PC-3 (cell line): Measurements from ENCODE around the gene ATXN8OS.

Experiments
- EZH2 ChIP-seq: fragments of 300-600 bp; sonication (generic); IDR thresholded peaks from one replicate; pipeline ENCODE4 v1.6.1; 2017; ENCODE audit warnings: antibody characterized with exemption, mild to moderate bottlenecking, low read length; ENCODE audit not compliant: unreplicated experiment
- EZH2phosphoT487 ChIP-seq: fragments of 300-600 bp; sonication (generic); IDR thresholded peaks from 2 replicates; pipeline ENCODE4 v1.6.1; 2018; ENCODE audit warnings: mild to moderate bottlenecking, antibody characterized with exemption, low read length, borderline replicate concordance
- TF ChIP-seq, protein P1 (sequence below): fragments of 300-600 bp; sonication (generic); conservative IDR thresholded peaks from 2 replicates; pipeline ENCODE4 v1.5.1; 2017; ENCODE audit warnings: antibody characterized with exemption, low read depth, mild to moderate bottlenecking, low read length

- TF ChIP-seq EZH2phosphoT487 (no peak), EZH2 (no peak)
- TF ChIP-seq, protein P1, sequence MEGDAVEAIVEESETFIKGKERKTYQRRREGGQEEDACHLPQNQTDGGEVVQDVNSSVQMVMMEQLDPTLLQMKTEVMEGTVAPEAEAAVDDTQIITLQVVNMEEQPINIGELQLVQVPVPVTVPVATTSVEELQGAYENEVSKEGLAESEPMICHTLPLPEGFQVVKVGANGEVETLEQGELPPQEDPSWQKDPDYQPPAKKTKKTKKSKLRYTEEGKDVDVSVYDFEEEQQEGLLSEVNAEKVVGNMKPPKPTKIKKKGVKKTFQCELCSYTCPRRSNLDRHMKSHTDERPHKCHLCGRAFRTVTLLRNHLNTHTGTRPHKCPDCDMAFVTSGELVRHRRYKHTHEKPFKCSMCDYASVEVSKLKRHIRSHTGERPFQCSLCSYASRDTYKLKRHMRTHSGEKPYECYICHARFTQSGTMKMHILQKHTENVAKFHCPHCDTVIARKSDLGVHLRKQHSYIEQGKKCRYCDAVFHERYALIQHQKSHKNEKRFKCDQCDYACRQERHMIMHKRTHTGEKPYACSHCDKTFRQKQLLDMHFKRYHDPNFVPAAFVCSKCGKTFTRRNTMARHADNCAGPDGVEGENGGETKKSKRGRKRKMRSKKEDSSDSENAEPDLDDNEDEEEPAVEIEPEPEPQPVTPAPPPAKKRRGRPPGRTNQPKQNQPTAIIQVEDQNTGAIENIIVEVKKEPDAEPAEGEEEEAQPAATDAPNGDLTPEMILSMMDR = no peak
Observed at GRCh38 chr13:70088926-70089325, 18.7 kb upstream of the ATXN8OS start.
